ENCODE data around the gene SPON1. TPM values are rescaled to one million over a fixed set of nuclear protein-coding genes. Genes with fewer than 3 reads are reported as not detected.

Gene SPON1
- total RNA-seq, 1 experiment from 2014 or later: 46.9 TPM

GRCh38 chr11:14259878-14260277 lies 297.4 kb downstream of the SPON1 start:
- no TSS peak for BruUV-seq (replicated peaks)
- no peak for TF ChIP-seq CTCF (IDR thresholded peaks at IDR 0.05; ENCODE audit: insufficient read depth in 1 of 2, low read depth in 1 of 2, low read length in 1 of 2, severe bottlenecking in 1 of 2, unreplicated experiment in 1 of 2)
- Histone ChIP-seq H3K9me3 (no peaks in the 10 kb centered on the region), H3K27me3 (replicated peaks; ENCODE audit: control insufficient read depth, insufficient read depth, low read length) (no peaks in the 10 kb centered on the region), H3K4me3 (ENCODE audit: low read depth, low read length) (no peak overlapping the region), H3K4me1 (peaks cover 47% of the 10 kb centered on the region), H3K36me3 (ENCODE audit: control insufficient read depth, insufficient read depth, low read length) (peaks cover 5% of the 10 kb centered on the region; the same call in 1 of the 2 replicates)
- Mint-ChIP-seq H3K36me3 (ENCODE audit: insufficient read depth, unreplicated experiment) (peaks cover 69% of the 10 kb centered on the region), H3K4me3 (ENCODE audit: unreplicated experiment) (no peak overlapping the region), H3K27ac (ENCODE audit: unreplicated experiment) (no peak overlapping the region), H3K4me1 (ENCODE audit: low read depth, unreplicated experiment) (peaks cover 31% of the 10 kb centered on the region), H3K9me3 (ENCODE audit: unreplicated experiment) (no peaks in the 10 kb centered on the region), H3K27me3 (ENCODE audit: insufficient read depth, unreplicated experiment) (no peaks in the 10 kb centered on the region)
- DNase-seq: no peak
- intact Hi-C loops (cut with micrococcal nuclease; ENCODE audit: unreplicated experiment): no loop called here
- ChIA-PET POLR2A (no interaction called here), CTCF (no interaction called here)

GRCh38 chr11:14261066-14261465 lies 298.5 kb downstream of the SPON1 start:
- Histone ChIP-seq H3K9me3 (no peaks in the 10 kb centered on the region), H3K4me3 (ENCODE audit: low read depth, low read length) (no peak overlapping the region), H3K27me3 (replicated peaks; ENCODE audit: control insufficient read depth, insufficient read depth, low read length) (no peaks in the 10 kb centered on the region), H3K4me1 (peaks cover 38% of the 10 kb centered on the region), H3K36me3 (ENCODE audit: control insufficient read depth, insufficient read depth, low read length) (peaks cover 6% of the 10 kb centered on the region)
- H3K27ac Mint-ChIP-seq (ENCODE audit: unreplicated experiment): no peak overlapping the region
- no peak overlapping the region for H3K4me3 Mint-ChIP-seq (ENCODE audit: unreplicated experiment)
- peaks cover 22% of the 10 kb centered on the region for H3K4me1 Mint-ChIP-seq (ENCODE audit: low read depth, unreplicated experiment)
- POLR2A ChIA-PET: no interaction called here
- no peaks in the 10 kb centered on the region for H3K27me3 Mint-ChIP-seq (ENCODE audit: insufficient read depth, unreplicated experiment)
- no peak for TF ChIP-seq CTCF (IDR thresholded peaks at IDR 0.05; ENCODE audit: insufficient read depth in 1 of 2, low read depth in 1 of 2, low read length in 1 of 2, severe bottlenecking in 1 of 2, unreplicated experiment in 1 of 2)
- no TSS peak for BruUV-seq (replicated peaks)
- no peak for DNase-seq
- no peaks in the 10 kb centered on the region for H3K9me3 Mint-ChIP-seq (ENCODE audit: unreplicated experiment)
- CTCF ChIA-PET: no interaction called here
- peaks cover 70% of the 10 kb centered on the region for H3K36me3 Mint-ChIP-seq (ENCODE audit: insufficient read depth, unreplicated experiment)
- intact Hi-C loops (cut with micrococcal nuclease; ENCODE audit: unreplicated experiment): no loop called here

- POLR2A ChIA-PET: no interaction called here
- Histone ChIP-seq H3K9me3 (no peaks in the 10 kb centered on the region), H3K36me3 (ENCODE audit: control insufficient read depth, insufficient read depth, low read length) (peaks cover 6% of the 10 kb centered on the region), H3K4me3 (ENCODE audit: low read depth, low read length) (no peak overlapping the region), H3K4me1 (peaks cover 25% of the 10 kb centered on the region), H3K27me3 (replicated peaks; ENCODE audit: control insufficient read depth, insufficient read depth, low read length) (no peaks in the 10 kb centered on the region)
- H3K9me3 Mint-ChIP-seq (ENCODE audit: unreplicated experiment): no peaks in the 10 kb centered on the region
- BruUV-seq (replicated peaks): no TSS peak
- intact Hi-C loops (cut with micrococcal nuclease; ENCODE audit: unreplicated experiment): no loop called here
- H3K4me3 Mint-ChIP-seq (ENCODE audit: unreplicated experiment): no peak overlapping the region
- no peak for TF ChIP-seq CTCF (IDR thresholded peaks at IDR 0.05; ENCODE audit: insufficient read depth in 1 of 2, low read depth in 1 of 2, low read length in 1 of 2, severe bottlenecking in 1 of 2, unreplicated experiment in 1 of 2)
- peaks cover 22% of the 10 kb centered on the region for H3K4me1 Mint-ChIP-seq (ENCODE audit: low read depth, unreplicated experiment)
- H3K27me3 Mint-ChIP-seq (ENCODE audit: insufficient read depth, unreplicated experiment): no peaks in the 10 kb centered on the region
- H3K27ac Mint-ChIP-seq (ENCODE audit: unreplicated experiment): no peak overlapping the region
- DNase-seq: no peak
- CTCF ChIA-PET: no interaction called here
- H3K36me3 Mint-ChIP-seq (ENCODE audit: insufficient read depth, unreplicated experiment): peaks cover 76% of the 10 kb centered on the region
Measured at GRCh38 chr11:14262271-14262846, 299.8 kb downstream of the SPON1 start.
